GM19324 (cell line): ENCODE measurements around the gene CAMK2B.
"Not testable (repeated sequence)": the region's sequence is repeated elsewhere in the genome, so short reads cannot be mapped to it uniquely, and the experiment has no call there.

Experiments
- ATAC-seq: cut with Tn5 transposase; IDR thresholded peaks from one replicate; pipeline ENCODE4 v1.9.1; 2021; ENCODE audit warnings: mild to moderate bottlenecking, moderate library complexity; ENCODE audit not compliant: unreplicated experiment, low FRiP score

Gene CAMK2B

GRCh38 chr7:44183386-44183785, 142.0 kb downstream of the CAMK2B start:
- no peak for ATAC-seq

GRCh38 chr7:44182827-44183226, 142.6 kb downstream of the CAMK2B start:
- no peak for ATAC-seq

- ATAC-seq: no peak
These were observed 144.8 kb downstream of the CAMK2B start for GRCh38 chr7:44180631-44181030.

GRCh38 chr7:44177570-44178131, 147.7 kb downstream of the CAMK2B start:
- ATAC-seq: no peak

- no peak for ATAC-seq
These were observed 148.9 kb downstream of the CAMK2B start for GRCh38 chr7:44176486-44176885.

GRCh38 chr7:44175730-44176129, 149.7 kb downstream of the CAMK2B start:
- no peak for ATAC-seq

GRCh38 chr7:44174694-44174948, 150.8 kb downstream of the CAMK2B start:
- not testable (repeated sequence) for ATAC-seq

- ATAC-seq: no peak
These were observed 151.3 kb downstream of the CAMK2B start for GRCh38 chr7:44173911-44174693.

GRCh38 chr7:44172803-44173424, 152.5 kb downstream of the CAMK2B start:
- ATAC-seq: no peak

GRCh38 chr7:44172352-44172751, 153.0 kb downstream of the CAMK2B start:
- no peak for ATAC-seq

GRCh38 chr7:44171901-44172300, 153.5 kb downstream of the CAMK2B start:
- not testable (repeated sequence) for ATAC-seq

- no peak for ATAC-seq
These were observed 157.5 kb downstream of the CAMK2B start for GRCh38 chr7:44167920-44168319.
